GM19324 (cell line): ENCODE measurements around the gene FBP2.
"Not testable (repeated sequence)": the region's sequence is repeated elsewhere in the genome, so short reads cannot be mapped to it uniquely, and the experiment has no call there.

ENCODE experiments used
- ATAC-seq: cut with Tn5 transposase; IDR thresholded peaks from one replicate; pipeline ENCODE4 v1.9.1; 2021; ENCODE audit warnings: mild to moderate bottlenecking, moderate library complexity; ENCODE audit not compliant: unreplicated experiment, low FRiP score

FBP2 gene

DNA sequence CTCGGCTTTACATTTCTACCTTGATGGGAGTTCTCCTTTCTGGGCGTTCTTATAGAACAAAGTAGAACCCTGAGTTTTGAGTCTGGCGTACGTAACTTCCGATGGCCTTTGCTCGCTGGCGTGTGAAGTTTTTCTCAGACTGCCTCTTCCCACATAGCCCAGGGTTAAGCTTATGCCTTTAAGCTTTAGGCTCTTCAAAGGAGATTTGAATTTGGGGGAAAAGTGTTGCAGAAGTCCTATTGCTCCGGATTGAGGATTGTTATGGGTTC, 13.7 kb upstream of the FBP2 start:
- ATAC-seq, result no peak

DNA sequence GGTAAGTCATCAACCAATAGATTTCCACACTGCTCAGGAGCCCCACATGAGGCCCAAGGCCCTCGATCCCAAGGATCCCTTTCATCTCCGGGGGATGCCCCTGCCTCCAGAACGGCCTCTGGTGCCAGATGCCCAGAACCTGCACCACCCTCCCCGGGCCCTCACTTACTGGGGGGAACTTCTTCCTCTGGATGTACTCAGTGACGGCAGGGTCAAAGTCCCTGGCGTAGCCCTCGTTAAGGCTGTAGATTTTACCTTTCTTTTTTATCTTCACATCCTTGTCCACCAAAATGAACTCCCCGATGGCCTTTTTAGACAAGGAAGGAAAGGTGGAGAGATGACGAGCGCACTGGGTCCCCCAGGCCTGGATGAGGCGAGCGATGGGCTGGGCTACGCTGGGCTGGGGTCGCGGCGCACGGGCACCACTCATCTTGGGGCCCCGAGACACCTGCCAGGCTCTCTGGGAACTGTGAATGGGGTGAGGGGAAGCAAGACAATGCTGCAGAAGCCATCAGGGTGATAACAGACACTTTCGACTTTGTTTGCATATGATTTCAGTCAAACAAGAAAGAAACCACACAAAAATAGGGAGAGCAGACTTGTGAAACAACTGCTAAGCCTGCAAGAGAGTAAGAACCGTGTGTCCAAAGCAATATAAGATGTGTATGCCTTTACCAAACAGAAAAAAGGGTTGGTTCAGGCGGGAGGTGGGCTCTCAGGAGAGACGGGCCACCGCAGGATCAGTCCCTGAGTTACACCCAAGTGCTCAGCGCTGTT, 13.2 kb upstream of the FBP2 start:
- ATAC-seq, result no peak

DNA sequence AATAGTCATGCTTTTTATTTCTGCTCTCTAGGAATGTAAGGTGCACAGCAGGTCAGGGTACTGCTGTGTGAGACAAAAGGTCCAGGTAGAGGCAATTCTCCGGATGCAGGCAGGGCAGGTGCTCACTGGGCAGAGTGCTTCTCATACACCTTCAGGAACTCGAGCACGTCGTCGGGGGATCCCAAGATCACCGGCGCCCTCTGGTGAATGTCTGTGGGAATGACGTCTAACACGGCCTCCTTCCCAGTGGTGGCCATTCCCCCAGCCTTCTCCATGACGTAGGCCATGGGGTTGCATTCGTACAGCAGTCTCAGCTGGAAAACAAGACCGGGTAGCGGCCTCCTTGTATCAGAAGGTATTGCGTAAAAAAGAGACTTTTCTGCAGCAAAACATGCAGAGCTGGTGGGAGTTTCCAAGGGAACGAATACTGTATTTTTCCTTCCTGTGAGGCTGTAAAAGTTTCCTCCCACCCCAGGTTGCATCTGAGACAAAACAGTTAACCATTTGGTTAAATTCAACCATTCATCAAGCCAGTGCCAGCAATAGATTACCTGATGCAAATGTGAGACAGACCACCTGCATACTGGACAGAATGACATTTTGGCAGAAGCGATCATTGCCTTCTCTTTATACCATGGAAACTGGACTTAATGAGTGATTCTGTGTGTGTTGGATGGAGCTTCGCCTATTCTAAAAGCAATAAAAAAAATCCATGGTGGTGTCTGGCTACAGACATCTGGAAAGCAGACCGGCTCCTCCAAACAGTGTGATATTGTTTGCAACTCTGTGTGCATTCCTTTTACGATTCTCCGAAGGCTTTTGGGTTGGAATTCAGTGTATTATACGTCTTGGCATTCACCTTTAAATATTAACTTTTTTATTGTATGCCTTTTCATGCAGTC, 9.9 kb upstream of the FBP2 start:
- ATAC-seq, result no peak

DNA sequence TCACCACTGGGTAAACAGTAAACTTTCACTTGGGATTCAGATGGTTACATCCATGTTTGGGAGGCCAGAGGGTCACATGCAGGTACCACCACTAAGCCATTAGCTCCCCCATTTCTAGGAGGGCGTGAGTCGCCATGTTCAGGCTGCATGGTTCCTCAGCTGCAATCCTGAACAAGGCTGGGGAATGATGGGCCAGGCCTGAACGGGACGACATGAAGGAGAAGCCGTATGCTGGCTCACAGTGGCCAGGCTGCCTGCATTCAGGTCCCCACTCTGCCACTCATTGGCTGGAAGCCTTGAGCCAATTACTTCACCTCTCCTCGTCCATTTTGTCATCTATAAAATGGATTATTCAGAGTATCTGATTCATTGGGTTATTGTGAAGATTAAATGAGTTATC, 9.0 kb upstream of the FBP2 start:
- ATAC-seq, result no peak

DNA sequence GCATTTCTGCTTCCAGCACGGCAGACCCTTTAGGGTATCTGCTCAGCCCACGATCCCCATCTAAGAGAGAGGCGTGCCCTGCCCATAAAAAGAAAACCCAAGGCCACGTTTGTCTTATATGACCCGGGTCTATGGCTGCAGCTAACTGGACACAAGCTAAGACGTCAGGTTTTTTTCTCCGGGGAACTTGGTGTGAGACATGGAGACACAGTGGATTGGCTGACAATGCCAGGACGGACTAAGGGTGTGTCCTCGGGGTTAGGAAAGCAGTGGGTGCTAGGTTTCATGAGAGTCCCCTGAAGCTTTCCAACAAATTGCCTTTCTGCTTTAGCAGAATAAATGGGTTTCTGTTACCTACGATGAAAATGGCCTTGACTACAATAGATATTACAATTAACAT, 7.1 kb upstream of the FBP2 start:
- no peak for ATAC-seq

GRCh38 chr9:94600258-94600657, 6.6 kb upstream of the FBP2 start:
- no peak for ATAC-seq

DNA sequence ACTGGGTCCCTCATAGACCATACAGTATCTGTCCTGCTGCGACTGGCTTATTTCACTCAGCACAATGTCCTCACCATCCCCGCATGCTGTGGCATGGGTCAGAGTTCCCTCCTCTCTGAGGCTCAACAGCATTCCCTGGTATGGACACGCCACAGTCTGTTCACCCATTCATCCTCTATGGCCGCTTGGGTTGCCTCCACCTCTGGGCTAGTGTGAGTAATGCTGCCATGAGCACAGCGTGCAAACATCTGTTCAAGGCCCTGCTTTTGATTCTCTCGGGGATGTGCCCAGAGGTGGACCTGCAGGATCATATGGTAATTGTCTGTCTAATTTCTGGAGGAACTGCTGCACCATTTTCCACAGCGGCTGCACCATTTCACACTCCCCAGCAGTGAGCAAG, 5.5 kb upstream of the FBP2 start:
- no peak for ATAC-seq

GRCh38 chr9:94592683-94593082, 941 bp downstream of the FBP2 start:
- ATAC-seq, result not testable (repeated sequence)

DNA sequence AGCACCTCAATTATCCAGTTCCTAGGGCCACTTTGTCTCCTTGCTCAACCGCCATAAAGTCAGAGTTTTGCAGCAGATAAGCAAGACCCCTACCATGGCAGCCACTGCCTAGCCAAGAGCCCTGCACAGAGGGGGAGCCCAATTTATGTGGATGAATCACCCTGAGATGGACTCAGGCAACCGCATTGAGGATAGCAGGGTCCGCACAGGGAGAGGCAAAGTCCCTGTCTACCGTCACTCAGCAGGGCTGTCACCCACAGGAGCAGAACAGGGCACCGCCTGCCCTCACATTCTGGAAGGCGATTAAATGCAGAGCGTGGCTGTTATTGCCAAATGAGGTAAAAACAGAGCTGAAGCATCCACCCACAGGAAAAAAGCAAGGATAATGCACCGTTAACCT, 1.7 kb downstream of the FBP2 start:
- ATAC-seq, result no peak

DNA sequence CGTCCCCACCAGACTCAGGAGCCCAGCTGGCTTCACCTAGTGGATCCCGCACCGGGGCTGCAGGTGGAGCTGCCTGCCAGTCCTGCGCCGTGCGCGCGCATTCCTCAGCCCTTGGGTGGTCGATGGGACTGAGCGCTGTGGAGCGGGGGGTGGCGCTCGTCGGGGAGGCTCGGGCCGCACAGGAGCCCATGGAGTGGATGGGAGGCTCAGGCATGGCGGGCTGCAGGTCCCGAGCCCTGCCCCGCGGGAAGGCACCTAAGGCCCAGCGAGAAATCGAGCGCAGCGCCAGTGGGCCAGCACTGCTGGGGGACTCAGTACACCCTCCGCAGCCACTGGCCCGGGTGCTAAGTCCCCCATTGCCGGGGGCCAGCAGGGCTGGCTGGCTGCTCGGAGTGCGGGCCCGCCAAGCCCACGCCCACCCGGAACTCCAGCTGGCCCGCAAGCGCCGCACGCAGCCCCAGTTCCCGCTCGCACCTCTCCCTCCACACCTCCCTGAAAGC, 2.5 kb downstream of the FBP2 start:
- not testable (repeated sequence) for ATAC-seq

DNA sequence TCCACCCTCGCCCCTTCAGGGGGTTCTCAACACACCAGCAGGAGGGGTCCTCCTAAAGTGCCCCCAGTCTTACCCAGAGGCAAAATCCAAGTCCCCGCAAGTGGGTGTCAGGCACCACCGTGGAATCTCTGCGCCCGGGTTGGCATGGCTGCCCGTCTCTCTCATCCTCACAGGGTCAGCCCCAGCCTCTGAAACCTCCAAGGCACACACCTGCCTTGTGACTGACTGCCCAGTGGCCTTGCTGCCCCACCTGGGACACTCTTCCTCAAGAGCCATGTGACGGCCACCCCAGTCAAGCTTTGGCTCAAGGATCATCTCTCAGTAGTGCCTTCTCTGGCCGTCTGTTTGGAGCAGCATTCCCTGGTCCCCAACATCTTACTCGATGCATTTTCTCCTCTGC, 4.9 kb downstream of the FBP2 start:
- ATAC-seq, result no peak

GRCh38 chr9:94586814-94587213, 6.8 kb downstream of the FBP2 start:
- ATAC-seq, result no peak

GRCh38 chr9:94586316-94586715, 7.3 kb downstream of the FBP2 start:
- no peak for ATAC-seq

GRCh38 chr9:94584555-94584954, 9.1 kb downstream of the FBP2 start:
- ATAC-seq, result no peak

GRCh38 chr9:94581728-94582127, 11.9 kb downstream of the FBP2 start:
- no peak for ATAC-seq

GRCh38 chr9:94577571-94577970, 16.1 kb downstream of the FBP2 start:
- ATAC-seq, result no peak

DNA sequence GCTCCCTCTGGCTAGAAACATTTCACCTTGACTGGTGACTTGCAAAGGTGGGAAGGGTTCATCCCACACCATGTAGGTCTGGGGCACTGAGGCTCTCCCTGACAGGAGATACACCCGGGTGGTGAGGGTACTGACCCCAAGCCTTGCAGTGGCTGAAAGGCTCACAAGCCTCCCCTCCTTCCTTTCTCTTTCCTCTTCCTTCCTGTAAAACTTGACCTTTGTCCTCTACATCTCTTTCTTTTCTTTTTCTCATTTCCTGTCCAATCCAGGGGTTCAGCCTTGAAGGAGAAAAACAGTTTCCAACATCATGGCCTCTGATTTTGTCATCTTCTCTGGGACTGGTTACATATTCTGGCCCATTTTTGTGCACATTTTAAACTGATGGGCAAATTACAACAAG, 16.6 kb downstream of the FBP2 start:
- no peak for ATAC-seq

DNA sequence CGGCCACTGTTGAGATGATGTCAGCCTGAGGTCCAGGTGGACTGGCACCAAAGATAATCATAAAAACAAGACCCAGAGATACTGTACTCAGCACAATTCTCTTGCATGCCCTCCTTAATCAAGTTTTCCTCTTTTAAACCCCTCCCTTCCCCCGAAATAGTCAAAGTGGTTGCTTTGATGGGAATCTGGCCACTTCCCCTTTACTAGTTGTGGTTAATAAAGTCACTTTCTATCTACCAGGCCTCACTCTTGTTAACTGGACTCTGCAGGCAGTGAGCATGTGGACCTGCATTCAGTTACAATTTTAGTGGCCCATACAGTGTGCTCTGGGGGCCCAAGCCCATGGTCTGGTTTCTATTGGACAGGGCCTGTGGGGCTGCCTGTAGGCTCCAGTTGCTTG, 17.5 kb downstream of the FBP2 start:
- ATAC-seq, result no peak

DNA sequence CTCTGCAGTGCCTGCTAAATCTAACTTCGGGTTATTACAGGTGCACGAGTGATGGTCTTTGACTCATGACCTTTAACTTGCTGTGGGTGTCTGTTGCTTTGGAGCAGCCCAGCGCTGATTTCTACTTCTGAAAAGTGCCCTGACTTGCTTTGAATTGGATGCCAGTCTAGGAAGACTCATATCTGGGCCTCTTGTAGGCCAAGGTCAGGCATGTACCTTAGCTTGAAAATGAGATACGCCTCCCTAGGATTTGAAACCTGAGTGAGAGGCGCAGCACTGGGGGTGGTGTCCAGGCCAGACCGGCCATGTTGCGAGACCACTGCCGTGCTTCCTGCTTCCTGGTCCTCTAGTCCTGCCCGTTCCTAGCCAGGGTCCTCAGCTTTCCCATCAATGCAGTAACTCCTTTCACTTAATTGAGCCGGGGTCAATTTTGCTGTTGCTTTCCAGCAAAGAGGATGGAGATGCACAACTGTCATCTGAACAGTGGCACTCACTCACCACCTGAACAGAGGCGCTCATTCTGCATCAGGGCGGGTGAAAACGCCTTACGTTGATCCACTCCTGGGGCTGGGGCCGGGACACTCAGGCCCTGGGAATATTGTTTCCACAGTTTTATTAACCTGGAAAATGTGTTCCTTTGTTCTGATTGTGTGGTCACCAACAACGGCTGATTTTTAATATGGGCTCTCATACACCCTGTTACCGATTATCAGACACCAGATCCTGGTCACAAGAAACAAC, 24.5 kb downstream of the FBP2 start:
- ATAC-seq, result no peak

- no peak for ATAC-seq
These were observed 25.3 kb downstream of the FBP2 start for GRCh38 chr9:94568250-94568889.

- ATAC-seq, result no peak
These were observed 26.4 kb downstream of the FBP2 start for GRCh38 chr9:94567271-94567670.
